GM12878 (cell line): Measurements from ENCODE around the gene PHACTR1. TPM values are rescaled to one million over a fixed set of nuclear protein-coding genes. Genes with fewer than 3 reads are reported as not detected.

ENCODE experiments used
- ATAC-seq: fragments of 200-7000 bp; cut with Tn5 transposase; 3 replicates; pipeline ENCODE4 v1.9.1; 2020; ENCODE audit warnings: mild to moderate bottlenecking, moderate library complexity
- BruUV-seq: library from RNA; stranded (reverse); fragments of 400-500 nt; replicated peaks from 2 replicates; lab custom pipeline; 2021; lab: Mats Ljungman, UMichigan
- CTCF ChIA-PET: fragments of 300-600 bp; sonication (Branson Sonifier 250); formaldehyde crosslinking; extraction: SDS; loops from one replicate; lab custom pipeline; 2021; ENCODE audit warnings: inconsistent platforms; lab: Yijun Ruan, JAX
- POLR2A ChIA-PET: fragments of 350-600 bp; formaldehyde crosslinking; extraction: SDS; loops from one replicate; lab custom pipeline; 2021; ENCODE audit warnings: inconsistent platforms; lab: Charles Lee
- RAD21 ChIA-PET: fragments of 300-600 bp; sonication (Branson Sonifier 250); formaldehyde crosslinking; loops from one replicate; lab custom pipeline; 2023; ENCODE audit warnings: antibody characterized with exemption; ENCODE audit not compliant: unreplicated experiment; lab: Charles Lee
- SMC1A ChIA-PET: fragments of 300-600 bp; sonication (Branson Sonifier 250); formaldehyde crosslinking; loops from one replicate; lab custom pipeline; 2023; ENCODE audit not compliant: unreplicated experiment, uncharacterized antibody; lab: Charles Lee
- DNase-seq: peaks from one replicate; pipeline ENCODE4 v3.0.0-alpha.2; 2011; ENCODE audit warnings: low read depth, low spot score
- FAIRE-seq: peaks from 3 replicates; lab custom pipeline; 2011; peaks lifted over from hg19 to GRCh38; lab: Jason Lieb, UNC
- H2AFZ ChIP-seq: 2 replicates; pipeline ENCODE4 v1.6.0; 2011; ENCODE audit warnings: low read depth, low read length, control low read depth; ENCODE audit not compliant: control insufficient read depth
- H3K27ac ChIP-seq: 2 replicates; pipeline ENCODE4 v1.5.1; 2011; ENCODE audit warnings: control low read depth; ENCODE audit not compliant: control insufficient read depth, insufficient read depth
- H3K27me3 ChIP-seq, 2 experiments: replicated peaks in 1 of 2; 2 replicates each; pipeline versions ENCODE4 v1.6.0 to v1.6.1; 2011; ENCODE audit warnings: low read length in 1 of 2; ENCODE audit not compliant: control insufficient read depth in 2 of 2, insufficient read depth in 2 of 2
- H3K36me3 ChIP-seq, 2 experiments: 2 replicates each; pipeline ENCODE4 v1.5.1; 2011; ENCODE audit warnings: low read length in 1 of 2; ENCODE audit not compliant: control insufficient read depth in 2 of 2, insufficient read depth in 2 of 2
- H3K4me1 ChIP-seq: 2 replicates; pipeline ENCODE4 v1.6.1; 2011; ENCODE audit warnings: mild to moderate bottlenecking, low read length, moderate library complexity, mixed read lengths; ENCODE audit not compliant: control insufficient read depth, insufficient read depth
- H3K4me2 ChIP-seq: 2 replicates; pipeline ENCODE4 v1.6.0; 2011; ENCODE audit warnings: control low read depth; ENCODE audit not compliant: control insufficient read depth, insufficient read depth
- H3K4me3 ChIP-seq: fragments of 200-600 bp; sonication (generic); 2 replicates; pipeline ENCODE4 v1.5.1; 2016
- H3K79me2 ChIP-seq: 2 replicates; pipeline ENCODE4 v1.6.0; 2011; ENCODE audit warnings: low read length; ENCODE audit not compliant: control insufficient read depth, insufficient read depth
- H3K9ac ChIP-seq: 2 replicates; pipeline ENCODE4 v1.8.0; 2011; ENCODE audit warnings: low read length, control low read depth, mixed read lengths; ENCODE audit not compliant: control insufficient read depth, insufficient read depth
- H3K9me3 ChIP-seq: replicated peaks from 3 replicates; pipeline ENCODE4 v1.5.1; 2011; ENCODE audit warnings: mild to moderate bottlenecking, low read length; ENCODE audit not compliant: control insufficient read depth, insufficient read depth
- H4K20me1 ChIP-seq: 2 replicates; pipeline ENCODE4 v1.6.0; 2011; ENCODE audit not compliant: control insufficient read depth, insufficient read depth
- IKZF2 ChIP-seq, 2 experiments: fragments of 450-650 bp; IDR thresholded peaks; 2 replicates each; pipeline ENCODE4 v1.6.1; 2017; ENCODE audit warnings: mild to moderate bottlenecking in 2 of 2, moderate library complexity in 2 of 2
- SREBF2 ChIP-seq: IDR thresholded peaks from 2 replicates; pipeline ENCODE4 v1.6.1; 2012; ENCODE audit warnings: mild to moderate bottlenecking, low read length
- TCF3 ChIP-seq: IDR thresholded peaks from 2 replicates; pipeline ENCODE4 v1.6.1; 2012; ENCODE audit warnings: low read depth, mild to moderate bottlenecking, low read length, borderline replicate concordance; ENCODE audit not compliant: insufficient read depth
- USF2 ChIP-seq: IDR thresholded peaks from 2 replicates; pipeline ENCODE4 v1.6.1; 2011; ENCODE audit warnings: low read depth, low read length, improper control_type of control experiment, borderline replicate concordance
- WGBS: methylation state at CpG from one replicate; pipeline ENCODE4 v1.1.6; 2016; ENCODE audit warnings: low lambda C conversion rate; ENCODE audit not compliant: insufficient replicate concordance, insufficient coverage; ENCODE audit errors: missing lambda C conversion rate; 5-methylcytosine and 5-hydroxymethylcytosine counted together
- in situ Hi-C: fragments of 300-500 bp; cut with MboI; formaldehyde crosslinking; loops from 9 replicates; pipeline ENCODE4 v1.14.3; 2018; ENCODE audit warnings: mixed read lengths
- intact Hi-C: fragments of 100-400 bp; cut with micrococcal nuclease; formaldehyde crosslinking; loops from one replicate; pipeline ENCODE4 v1.14.2; 2022; ENCODE audit not compliant: unreplicated experiment
- polyA plus RNA-seq, 11 experiments: library from polyadenylated mRNA; depleted of rRNA in 4 of 11; unstranded in 6 of 11; stranded (reverse) in 5 of 11; fragments of >200 nt; fragmentation: Nextera tagmentation in 4 of 11; fragmentation: Illumina TruSeq in 1 of 11; extraction: Ambion mirVana in 4 of 11; extraction: Trizol in 1 of 11; gene quantifications; 1 replicate in 1 of 11; 2 replicates in 10 of 11; pipeline versions ENCODE4 v1.2.1 to v1.2.3, GENCODE V29; 2011 to 2016; ENCODE audit warnings: inconsistent platforms in 2 of 11, missing spikeins in 2 of 11, low read depth in 1 of 11
- total RNA-seq, 4 experiments: library from RNA; depleted of rRNA in 3 of 4; stranded (reverse); fragments of >200 nt in 3 of 4; fragmentation: Illumina TruSeq in 1 of 4; extraction: Trizol in 1 of 4; gene quantifications; 2 replicates each; pipeline versions ENCODE4 v1.2.1 to v1.2.3, GENCODE V29; 2013 to 2021
- TF ChIP-seq, protein P1 (sequence below): IDR thresholded peaks from 2 replicates; pipeline ENCODE4 v1.6.1; 2012; ENCODE audit warnings: improper control_type of control experiment, low read depth, low read length; ENCODE audit not compliant: insufficient replicate concordance
- TF ChIP-seq, protein P2 (sequence below): fragments of 450-650 bp; IDR thresholded peaks from 2 replicates; pipeline ENCODE4 v1.6.1; 2017; ENCODE audit warnings: borderline replicate concordance

PHACTR1 gene
- total and polyA plus RNA-seq, 10 of the 15 experiments (the other 5 are each of a cell fraction or from before 2014, with no cell fraction given): 34.2 to 94.6 (median 62.3) TPM

- ChIA-PET SMC1A (interaction anchor here (0.6 to 1.4 kb wide), 3 partner anchors 18 to 98 kb away, joined by 3 read pairs; no protein-coding TSS in a partner anchor), RAD21 (interaction anchor here (0.5 to 1.3 kb wide), 6 partner anchors 11 to 98 kb away, joined by 3 to 7 read pairs (median 3); no protein-coding TSS in a partner anchor), CTCF (interaction anchor here (1.6 to 1.8 kb wide), 3 partner anchors 14 to 98 kb away, joined by 3 to 4 read pairs (median 3); no protein-coding TSS in a partner anchor), POLR2A (interaction anchor here (0.6 kb wide), 2 partner anchors 36 to 513 kb away, joined by 3 to 5 read pairs; partner anchors contain the start of gene TBC1D7)
- H3K36me3 ChIP-seq: peaks cover 14 to 17% of the 10 kb centered on the region in 2 experiments
- BruUV-seq: no TSS peak
- H3K4me3 ChIP-seq: no peak overlapping the region
- ATAC-seq (no peak), DNase-seq (no peak), FAIRE-seq (no peak)
- in situ Hi-C loops (no loop called here), intact Hi-C loops (no loop called here)
- H3K9ac ChIP-seq: no peak overlapping the region
- no peak overlapping the region for H2AFZ ChIP-seq
- H3K9me3 ChIP-seq: no peaks in the 10 kb centered on the region; the same call in 1 of the 3 replicates
- H4K20me1 ChIP-seq: no peaks in the 10 kb centered on the region
- no peak overlapping the region for H3K4me2 ChIP-seq
- 98% methylated on average over 9 of the region's 9 CpGs for WGBS
- H3K79me2 ChIP-seq: no peaks in the 10 kb centered on the region
- no peaks in the 10 kb centered on the region for H3K27me3 ChIP-seq
- no peaks in the 10 kb centered on the region; the same call in 1 of the 2 replicates for H3K4me1 ChIP-seq
- no peak overlapping the region for H3K27ac ChIP-seq
- no peak for TF ChIP-seq IKZF2 (IDR thresholded peaks at IDR 0.05)
- no peak for TF ChIP-seq SREBF2
- TF ChIP-seq, protein P1, sequence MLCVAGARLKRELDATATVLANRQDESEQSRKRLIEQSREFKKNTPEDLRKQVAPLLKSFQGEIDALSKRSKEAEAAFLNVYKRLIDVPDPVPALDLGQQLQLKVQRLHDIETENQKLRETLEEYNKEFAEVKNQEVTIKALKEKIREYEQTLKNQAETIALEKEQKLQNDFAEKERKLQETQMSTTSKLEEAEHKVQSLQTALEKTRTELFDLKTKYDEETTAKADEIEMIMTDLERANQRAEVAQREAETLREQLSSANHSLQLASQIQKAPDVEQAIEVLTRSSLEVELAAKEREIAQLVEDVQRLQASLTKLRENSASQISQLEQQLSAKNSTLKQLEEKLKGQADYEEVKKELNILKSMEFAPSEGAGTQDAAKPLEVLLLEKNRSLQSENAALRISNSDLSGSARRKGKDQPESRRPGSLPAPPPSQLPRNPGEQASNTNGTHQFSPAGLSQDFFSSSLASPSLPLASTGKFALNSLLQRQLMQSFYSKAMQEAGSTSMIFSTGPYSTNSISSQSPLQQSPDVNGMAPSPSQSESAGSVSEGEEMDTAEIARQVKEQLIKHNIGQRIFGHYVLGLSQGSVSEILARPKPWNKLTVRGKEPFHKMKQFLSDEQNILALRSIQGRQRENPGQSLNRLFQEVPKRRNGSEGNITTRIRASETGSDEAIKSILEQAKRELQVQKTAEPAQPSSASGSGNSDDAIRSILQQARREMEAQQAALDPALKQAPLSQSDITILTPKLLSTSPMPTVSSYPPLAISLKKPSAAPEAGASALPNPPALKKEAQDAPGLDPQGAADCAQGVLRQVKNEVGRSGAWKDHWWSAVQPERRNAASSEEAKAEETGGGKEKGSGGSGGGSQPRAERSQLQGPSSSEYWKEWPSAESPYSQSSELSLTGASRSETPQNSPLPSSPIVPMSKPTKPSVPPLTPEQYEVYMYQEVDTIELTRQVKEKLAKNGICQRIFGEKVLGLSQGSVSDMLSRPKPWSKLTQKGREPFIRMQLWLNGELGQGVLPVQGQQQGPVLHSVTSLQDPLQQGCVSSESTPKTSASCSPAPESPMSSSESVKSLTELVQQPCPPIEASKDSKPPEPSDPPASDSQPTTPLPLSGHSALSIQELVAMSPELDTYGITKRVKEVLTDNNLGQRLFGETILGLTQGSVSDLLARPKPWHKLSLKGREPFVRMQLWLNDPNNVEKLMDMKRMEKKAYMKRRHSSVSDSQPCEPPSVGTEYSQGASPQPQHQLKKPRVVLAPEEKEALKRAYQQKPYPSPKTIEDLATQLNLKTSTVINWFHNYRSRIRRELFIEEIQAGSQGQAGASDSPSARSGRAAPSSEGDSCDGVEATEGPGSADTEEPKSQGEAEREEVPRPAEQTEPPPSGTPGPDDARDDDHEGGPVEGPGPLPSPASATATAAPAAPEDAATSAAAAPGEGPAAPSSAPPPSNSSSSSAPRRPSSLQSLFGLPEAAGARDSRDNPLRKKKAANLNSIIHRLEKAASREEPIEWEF: no peak
- TF ChIP-seq USF2: no peak
- TF ChIP-seq, protein P2, sequence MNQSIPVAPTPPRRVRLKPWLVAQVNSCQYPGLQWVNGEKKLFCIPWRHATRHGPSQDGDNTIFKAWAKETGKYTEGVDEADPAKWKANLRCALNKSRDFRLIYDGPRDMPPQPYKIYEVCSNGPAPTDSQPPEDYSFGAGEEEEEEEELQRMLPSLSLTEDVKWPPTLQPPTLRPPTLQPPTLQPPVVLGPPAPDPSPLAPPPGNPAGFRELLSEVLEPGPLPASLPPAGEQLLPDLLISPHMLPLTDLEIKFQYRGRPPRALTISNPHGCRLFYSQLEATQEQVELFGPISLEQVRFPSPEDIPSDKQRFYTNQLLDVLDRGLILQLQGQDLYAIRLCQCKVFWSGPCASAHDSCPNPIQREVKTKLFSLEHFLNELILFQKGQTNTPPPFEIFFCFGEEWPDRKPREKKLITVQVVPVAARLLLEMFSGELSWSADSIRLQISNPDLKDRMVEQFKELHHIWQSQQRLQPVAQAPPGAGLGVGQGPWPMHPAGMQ: no peak
- no peak for TF ChIP-seq TCF3
These were observed 576.2 kb downstream of the PHACTR1 start for GRCh38 chr6:13292774-13293173.
